ENCODE measurements around the gene GNAI3.

GRCh38 chr1:109584766-109585165 is 36.4 kb downstream of the GNAI3 start:
- TF ChIP-seq TAF1 (IDR thresholded peaks at IDR 0.05; ENCODE audit: low read depth, low read length) = no peak
- no peak for TF ChIP-seq POLR2A (IDR thresholded peaks at IDR 0.05; ENCODE audit: low read depth, low read length)
- TF ChIP-seq POLR2AphosphoS5 (IDR thresholded peaks at IDR 0.05; ENCODE audit: low read depth, low read length) = no peak
- TF ChIP-seq SPI1 (IDR thresholded peaks at IDR 0.05; ENCODE audit: low read depth, low read length) = no peak
- no peak for TF ChIP-seq POU2F2 (IDR thresholded peaks at IDR 0.05; ENCODE audit: low read depth, low read length)
- no peak for TF ChIP-seq PAX5 (IDR thresholded peaks at IDR 0.05; ENCODE audit: insufficient read depth, low read length, severe bottlenecking)
